GM12878 (cell line): ENCODE results near the gene MSX2. TPM values are rescaled to one million over a fixed set of nuclear protein-coding genes. Genes with fewer than 3 reads are reported as not detected.

Experiments used
- ATAC-seq: fragments of 200-7000 bp; cut with Tn5 transposase; 3 replicates; pipeline ENCODE4 v1.9.1; 2020; ENCODE audit warnings: mild to moderate bottlenecking, moderate library complexity
- BruUV-seq: library from RNA; stranded (reverse); fragments of 400-500 nt; replicated peaks from 2 replicates; lab custom pipeline; 2021; lab: Mats Ljungman, UMichigan
- CTCF ChIA-PET: fragments of 300-600 bp; sonication (Branson Sonifier 250); formaldehyde crosslinking; extraction: SDS; loops from one replicate; lab custom pipeline; 2021; ENCODE audit warnings: inconsistent platforms; lab: Yijun Ruan, JAX
- POLR2A ChIA-PET: fragments of 350-600 bp; formaldehyde crosslinking; extraction: SDS; loops from one replicate; lab custom pipeline; 2021; ENCODE audit warnings: inconsistent platforms; lab: Charles Lee
- RAD21 ChIA-PET: fragments of 300-600 bp; sonication (Branson Sonifier 250); formaldehyde crosslinking; loops from one replicate; lab custom pipeline; 2023; ENCODE audit warnings: antibody characterized with exemption; ENCODE audit not compliant: unreplicated experiment; lab: Charles Lee
- SMC1A ChIA-PET: fragments of 300-600 bp; sonication (Branson Sonifier 250); formaldehyde crosslinking; loops from one replicate; lab custom pipeline; 2023; ENCODE audit not compliant: unreplicated experiment, uncharacterized antibody; lab: Charles Lee
- DNase-seq: peaks from one replicate; pipeline ENCODE4 v3.0.0-alpha.2; 2011; ENCODE audit warnings: low read depth, low spot score
- FAIRE-seq: peaks from 3 replicates; lab custom pipeline; 2011; peaks lifted over from hg19 to GRCh38; lab: Jason Lieb, UNC
- H2AFZ ChIP-seq: 2 replicates; pipeline ENCODE4 v1.6.0; 2011; ENCODE audit warnings: low read depth, low read length, control low read depth; ENCODE audit not compliant: control insufficient read depth
- H3K27ac ChIP-seq: 2 replicates; pipeline ENCODE4 v1.5.1; 2011; ENCODE audit warnings: control low read depth; ENCODE audit not compliant: control insufficient read depth, insufficient read depth
- H3K27me3 ChIP-seq, 2 experiments: replicated peaks in 1 of 2; 2 replicates each; pipeline versions ENCODE4 v1.6.0 to v1.6.1; 2011; ENCODE audit warnings: low read length in 1 of 2; ENCODE audit not compliant: control insufficient read depth in 2 of 2, insufficient read depth in 2 of 2
- H3K36me3 ChIP-seq, 2 experiments: 2 replicates each; pipeline ENCODE4 v1.5.1; 2011; ENCODE audit warnings: low read length in 1 of 2; ENCODE audit not compliant: control insufficient read depth in 2 of 2, insufficient read depth in 2 of 2
- H3K4me1 ChIP-seq: 2 replicates; pipeline ENCODE4 v1.6.1; 2011; ENCODE audit warnings: mild to moderate bottlenecking, low read length, moderate library complexity, mixed read lengths; ENCODE audit not compliant: control insufficient read depth, insufficient read depth
- H3K4me2 ChIP-seq: 2 replicates; pipeline ENCODE4 v1.6.0; 2011; ENCODE audit warnings: control low read depth; ENCODE audit not compliant: control insufficient read depth, insufficient read depth
- H3K4me3 ChIP-seq: fragments of 200-600 bp; sonication (generic); 2 replicates; pipeline ENCODE4 v1.5.1; 2016
- H3K79me2 ChIP-seq: 2 replicates; pipeline ENCODE4 v1.6.0; 2011; ENCODE audit warnings: low read length; ENCODE audit not compliant: control insufficient read depth, insufficient read depth
- H3K9ac ChIP-seq: 2 replicates; pipeline ENCODE4 v1.8.0; 2011; ENCODE audit warnings: low read length, control low read depth, mixed read lengths; ENCODE audit not compliant: control insufficient read depth, insufficient read depth
- H3K9me3 ChIP-seq: replicated peaks from 3 replicates; pipeline ENCODE4 v1.5.1; 2011; ENCODE audit warnings: mild to moderate bottlenecking, low read length; ENCODE audit not compliant: control insufficient read depth, insufficient read depth
- H4K20me1 ChIP-seq: 2 replicates; pipeline ENCODE4 v1.6.0; 2011; ENCODE audit not compliant: control insufficient read depth, insufficient read depth
- ATF7 ChIP-seq: fragments of 450-650 bp; IDR thresholded peaks from 2 replicates; pipeline ENCODE4 v1.6.1; 2016; ENCODE audit warnings: low read depth, mild to moderate bottlenecking
- CHD1 ChIP-seq: IDR thresholded peaks from 2 replicates; pipeline ENCODE4 v1.6.1; 2012; ENCODE audit warnings: low read depth, low read length, improper control_type of control experiment
- FOXK2 ChIP-seq: fragments of 450-650 bp; IDR thresholded peaks from 2 replicates; pipeline ENCODE4 v1.6.1; 2017; ENCODE audit warnings: mild to moderate bottlenecking, moderate library complexity
- GABPA ChIP-seq: IDR thresholded peaks from 2 replicates; pipeline ENCODE4 v1.6.1; 2014; ENCODE audit warnings: antibody characterized with exemption, low read depth, mild to moderate bottlenecking, inconsistent platforms
- PAX5 ChIP-seq: IDR thresholded peaks from 2 replicates; pipeline ENCODE4 v1.6.1; 2011; ENCODE audit warnings: low read depth, low read length, borderline replicate concordance
- PAX8 ChIP-seq: fragments of 450-650 bp; IDR thresholded peaks from 2 replicates; pipeline ENCODE4 v1.6.1; 2017; ENCODE audit warnings: mild to moderate bottlenecking, moderate library complexity
- PML ChIP-seq: IDR thresholded peaks from 2 replicates; pipeline ENCODE4 v1.6.1; 2012; ENCODE audit warnings: low read length, inconsistent platforms
- POLR2A ChIP-seq: IDR thresholded peaks from 2 replicates; pipeline ENCODE4 v1.6.1; 2011; ENCODE audit warnings: low read depth, mild to moderate bottlenecking, low read length
- RELA ChIP-seq: fragments of 450-650 bp; IDR thresholded peaks from 2 replicates; pipeline ENCODE4 v1.8.0; 2014; ENCODE audit warnings: borderline replicate concordance; ENCODE audit not compliant: partially characterized antibody
- SIN3A ChIP-seq: IDR thresholded peaks from 2 replicates; pipeline ENCODE4 v1.6.1; 2012; ENCODE audit warnings: low read depth, low read length, improper control_type of control experiment
- SREBF2 ChIP-seq: IDR thresholded peaks from 2 replicates; pipeline ENCODE4 v1.6.1; 2012; ENCODE audit warnings: mild to moderate bottlenecking, low read length
- SRF ChIP-seq, 2 experiments: IDR thresholded peaks; 2 replicates each; pipeline ENCODE4 v1.6.1; 2011; ENCODE audit warnings: low read depth in 2 of 2, low read length in 2 of 2, mild to moderate bottlenecking in 1 of 2, moderate library complexity in 1 of 2
- ZNF207 ChIP-seq: fragments of 450-650 bp; IDR thresholded peaks from 2 replicates; pipeline ENCODE4 v1.6.1; 2014; ENCODE audit warnings: antibody characterized with exemption, mild to moderate bottlenecking, borderline replicate concordance
- ZNF384 ChIP-seq: IDR thresholded peaks from 2 replicates; pipeline ENCODE4 v1.6.1; 2012; ENCODE audit warnings: low read depth, mild to moderate bottlenecking, low read length, improper control_type of control experiment, borderline replicate concordance
- ZNF592 ChIP-seq: fragments of 450-650 bp; IDR thresholded peaks from 2 replicates; pipeline ENCODE4 v1.6.1; 2017; ENCODE audit warnings: mild to moderate bottlenecking, moderate library complexity
- WGBS: methylation state at CpG from one replicate; pipeline ENCODE4 v1.1.6; 2016; ENCODE audit warnings: low lambda C conversion rate; ENCODE audit not compliant: insufficient replicate concordance, insufficient coverage; ENCODE audit errors: missing lambda C conversion rate; 5-methylcytosine and 5-hydroxymethylcytosine counted together
- in situ Hi-C: fragments of 300-500 bp; cut with MboI; formaldehyde crosslinking; loops from 9 replicates; pipeline ENCODE4 v1.14.3; 2018; ENCODE audit warnings: mixed read lengths
- intact Hi-C: fragments of 100-400 bp; cut with micrococcal nuclease; formaldehyde crosslinking; loops from one replicate; pipeline ENCODE4 v1.14.2; 2022; ENCODE audit not compliant: unreplicated experiment
- polyA plus RNA-seq, 11 experiments: library from polyadenylated mRNA; depleted of rRNA in 4 of 11; unstranded in 6 of 11; stranded (reverse) in 5 of 11; fragments of >200 nt; fragmentation: Nextera tagmentation in 4 of 11; fragmentation: Illumina TruSeq in 1 of 11; extraction: Ambion mirVana in 4 of 11; extraction: Trizol in 1 of 11; gene quantifications; 1 replicate in 1 of 11; 2 replicates in 10 of 11; pipeline versions ENCODE4 v1.2.1 to v1.2.3, GENCODE V29; 2011 to 2016; ENCODE audit warnings: inconsistent platforms in 2 of 11, missing spikeins in 2 of 11, low read depth in 1 of 11
- total RNA-seq, 4 experiments: library from RNA; depleted of rRNA in 3 of 4; stranded (reverse); fragments of >200 nt in 3 of 4; fragmentation: Illumina TruSeq in 1 of 4; extraction: Trizol in 1 of 4; gene quantifications; 2 replicates each; pipeline versions ENCODE4 v1.2.1 to v1.2.3, GENCODE V29; 2013 to 2021
- TF ChIP-seq, protein P1 (sequence below): IDR thresholded peaks from 2 replicates; pipeline ENCODE4 v1.6.1; 2011; ENCODE audit warnings: low read depth, mild to moderate bottlenecking, low read length, moderate library complexity, borderline replicate concordance; ENCODE audit errors: extremely low read depth
- TF ChIP-seq, protein P2 (sequence below): fragments of 150-350 bp; IDR thresholded peaks from 2 replicates; pipeline ENCODE4 v1.6.1; 2014; ENCODE audit warnings: mild to moderate bottlenecking, low read depth, low read length

Gene MSX2
- total and polyA plus RNA-seq, 10 of the 15 experiments (the other 5 are each of a cell fraction or from before 2014, with no cell fraction given) = not detected

DNA sequence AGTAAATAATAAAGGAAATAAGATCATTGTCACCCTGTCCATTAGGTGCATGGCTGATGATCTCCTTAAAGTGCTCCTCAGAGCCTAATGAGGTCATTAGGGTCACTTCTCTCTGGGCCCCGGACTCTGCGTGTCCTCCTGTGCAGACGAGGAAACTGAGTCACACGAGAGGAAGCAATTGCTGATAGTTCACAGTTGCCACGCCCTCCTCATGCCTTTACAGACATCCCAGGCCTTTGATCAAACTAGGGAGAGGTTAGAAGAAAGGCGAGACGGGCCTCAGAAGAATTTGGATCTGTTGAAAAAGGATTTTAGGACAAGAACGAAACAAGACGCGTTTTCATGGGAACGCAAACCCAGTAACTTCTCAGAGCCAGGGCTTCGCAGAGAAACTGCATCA lies 32.0 kb upstream of the MSX2 start (continued):
- TF ChIP-seq PAX5 (no peak), ZNF384 (no peak), FOXK2 (no peak), SREBF2 (no peak), SIN3A (no peak), GABPA (no peak)
- TF ChIP-seq, protein P1, sequence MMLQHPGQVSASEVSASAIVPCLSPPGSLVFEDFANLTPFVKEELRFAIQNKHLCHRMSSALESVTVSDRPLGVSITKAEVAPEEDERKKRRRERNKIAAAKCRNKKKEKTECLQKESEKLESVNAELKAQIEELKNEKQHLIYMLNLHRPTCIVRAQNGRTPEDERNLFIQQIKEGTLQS = no peak
- TF ChIP-seq, all 136 proteins: peak for 0

DNA sequence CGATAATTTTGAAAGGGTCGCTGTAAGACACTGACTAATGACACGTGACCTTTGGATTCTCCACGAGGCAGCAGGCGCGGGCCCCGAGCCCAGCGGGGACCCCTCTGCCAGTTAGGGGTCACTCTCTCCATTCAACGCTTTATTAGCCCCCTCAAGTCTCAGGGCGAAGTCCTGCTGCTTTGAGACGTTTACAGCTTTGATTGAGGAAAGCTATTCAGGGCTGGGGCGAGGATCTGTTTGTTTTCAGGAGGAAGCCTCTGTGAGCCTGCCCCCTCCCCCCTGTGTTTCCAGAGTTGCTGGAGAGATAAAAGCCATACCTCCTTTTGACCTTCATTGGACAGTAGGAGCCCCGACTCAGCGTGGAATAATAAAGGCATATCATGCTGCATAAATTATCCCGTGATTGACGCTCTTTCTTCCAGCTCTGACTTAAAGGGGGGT lies 31.4 kb upstream of the MSX2 start:
- no peaks in the 10 kb centered on the region for H3K4me1 ChIP-seq
- no peak overlapping the region for H3K4me2 ChIP-seq
- no peak overlapping the region for H2AFZ ChIP-seq
- H3K9me3 ChIP-seq = no peaks in the 10 kb centered on the region
- CTCF ChIA-PET = no interaction called here
- in situ Hi-C loops = no loop called here
- FAIRE-seq = no peak
- no TSS peak for BruUV-seq
- 6% methylated on average over 16 of the region's 16 CpGs for WGBS
- intact Hi-C loops = no loop called here
- H4K20me1 ChIP-seq = no peaks in the 10 kb centered on the region
- TF ChIP-seq ZNF592 = no peak
- no peak for TF ChIP-seq SRF (IDR thresholded peaks at IDR 0.05; ENCODE audit: low read depth in 2 of 2, low read length in 2 of 2)
- TF ChIP-seq PML = no peak
- TF ChIP-seq PAX8 = no peak
- TF ChIP-seq ATF7 = no peak
- no peak for TF ChIP-seq POLR2A
- TF ChIP-seq ZNF207 = no peak
- TF ChIP-seq RELA = no peak
- TF ChIP-seq CHD1 = no peak
- TF ChIP-seq, protein P2, sequence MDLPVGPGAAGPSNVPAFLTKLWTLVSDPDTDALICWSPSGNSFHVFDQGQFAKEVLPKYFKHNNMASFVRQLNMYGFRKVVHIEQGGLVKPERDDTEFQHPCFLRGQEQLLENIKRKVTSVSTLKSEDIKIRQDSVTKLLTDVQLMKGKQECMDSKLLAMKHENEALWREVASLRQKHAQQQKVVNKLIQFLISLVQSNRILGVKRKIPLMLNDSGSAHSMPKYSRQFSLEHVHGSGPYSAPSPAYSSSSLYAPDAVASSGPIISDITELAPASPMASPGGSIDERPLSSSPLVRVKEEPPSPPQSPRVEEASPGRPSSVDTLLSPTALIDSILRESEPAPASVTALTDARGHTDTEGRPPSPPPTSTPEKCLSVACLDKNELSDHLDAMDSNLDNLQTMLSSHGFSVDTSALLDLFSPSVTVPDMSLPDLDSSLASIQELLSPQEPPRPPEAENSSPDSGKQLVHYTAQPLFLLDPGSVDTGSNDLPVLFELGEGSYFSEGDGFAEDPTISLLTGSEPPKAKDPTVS = no peak
- no peak for TF ChIP-seq SIN3A
- peaks cover 7 to 11% of the 10 kb centered on the region in 2 experiments for H3K27me3 ChIP-seq
- no peaks in the 10 kb centered on the region for H3K79me2 ChIP-seq
- RAD21 ChIA-PET = no interaction called here
- POLR2A ChIA-PET = no interaction called here
- H3K4me3 ChIP-seq = no peak overlapping the region
- ATAC-seq = no peak
- SMC1A ChIA-PET = interaction anchor here (0.6 to 0.7 kb wide), 2 partner anchors 75 to 180 kb away, joined by 3 read pairs; no protein-coding TSS in a partner anchor
- H3K9ac ChIP-seq = no peak overlapping the region
- no peaks in the 10 kb centered on the region for H3K36me3 ChIP-seq
- DNase-seq = no peak
- no peak overlapping the region for H3K27ac ChIP-seq
